NCI-H2196 treated with DMSO at 0.1 percent for 48 hours (cell line): ENCODE data around the gene TSPAN7.

Source experiments
- DNase-seq: peaks from one replicate; lab custom pipeline; 2025; ENCODE audit not compliant: unreplicated experiment; lab: John Stamatoyannopoulos, UW

Gene TSPAN7

DNA sequence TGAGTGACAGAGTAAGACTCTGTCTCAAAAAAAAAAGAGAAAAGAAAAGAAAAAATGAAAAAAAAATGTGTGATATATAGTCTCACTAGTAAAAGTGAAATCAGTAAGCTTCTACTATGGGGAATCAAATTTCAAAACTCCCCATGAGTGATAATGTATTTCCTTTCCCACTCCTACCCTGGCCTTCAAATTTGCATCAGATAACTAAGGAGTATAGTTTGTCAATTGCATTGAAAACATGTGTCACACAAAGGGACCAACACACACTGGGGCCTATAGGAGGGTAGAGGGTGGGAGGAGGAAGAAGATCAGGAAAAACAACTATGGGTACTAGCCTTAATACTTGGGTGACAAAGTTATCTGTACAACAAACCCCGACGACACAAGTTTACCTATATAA is 118.4 kb downstream of the TSPAN7 start:
- DNase-seq, result no peak

GRCh38 chrX:38682095-38682494 is 120.8 kb downstream of the TSPAN7 start:
- DNase-seq, result no peak

- no peak for DNase-seq
Measured at GRCh38 chrX:38692961-38693360, 131.6 kb downstream of the TSPAN7 start.

DNA sequence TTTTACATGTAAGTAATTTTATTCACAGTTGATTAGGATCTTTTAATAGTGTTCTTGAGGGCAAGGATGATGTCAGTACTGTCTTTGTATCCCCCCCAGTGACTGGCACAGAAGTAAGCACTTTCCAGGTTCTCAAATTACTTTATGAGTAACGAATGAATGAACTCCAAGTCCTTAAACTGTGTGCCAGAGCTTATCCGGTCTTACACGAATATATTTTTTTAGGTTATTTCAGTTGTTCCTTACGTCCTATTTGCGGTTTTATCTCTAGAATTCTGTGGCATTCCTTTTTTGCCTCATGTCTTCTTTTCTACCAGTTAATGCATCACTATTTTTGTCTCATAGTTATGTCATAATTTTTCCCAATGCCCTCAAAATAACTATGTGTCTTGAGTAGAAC is 133.1 kb downstream of the TSPAN7 start:
- no peak for DNase-seq

DNA sequence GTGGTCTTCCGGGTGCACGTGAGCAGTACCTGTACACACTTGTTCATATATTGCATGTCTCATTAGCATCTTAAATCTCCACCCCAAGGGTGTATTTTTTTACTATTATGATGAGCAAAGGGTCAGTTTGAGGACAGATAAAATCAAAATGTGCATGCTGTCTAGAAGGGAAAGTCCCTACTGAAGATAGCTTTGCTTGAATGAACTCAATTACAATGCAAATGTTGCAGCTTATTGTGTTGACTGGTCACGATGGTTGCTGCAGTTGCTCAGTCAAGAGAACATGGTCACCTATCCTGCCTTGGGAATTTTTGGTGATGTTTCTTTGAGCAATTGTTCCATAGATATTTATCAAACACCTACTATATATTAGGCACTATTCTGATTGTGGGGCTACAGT is 136.1 kb downstream of the TSPAN7 start:
- DNase-seq, result no peak

- no peak for DNase-seq
Measured at GRCh38 chrX:38699121-38699520, 137.8 kb downstream of the TSPAN7 start.

GRCh38 chrX:38699696-38700095 is 138.4 kb downstream of the TSPAN7 start:
- no peak for DNase-seq

- no peak for DNase-seq
Measured at GRCh38 chrX:38701073-38701472, 139.7 kb downstream of the TSPAN7 start.

GRCh38 chrX:38704146-38704882 is 143.0 kb downstream of the TSPAN7 start:
- DNase-seq, result no peak

DNA sequence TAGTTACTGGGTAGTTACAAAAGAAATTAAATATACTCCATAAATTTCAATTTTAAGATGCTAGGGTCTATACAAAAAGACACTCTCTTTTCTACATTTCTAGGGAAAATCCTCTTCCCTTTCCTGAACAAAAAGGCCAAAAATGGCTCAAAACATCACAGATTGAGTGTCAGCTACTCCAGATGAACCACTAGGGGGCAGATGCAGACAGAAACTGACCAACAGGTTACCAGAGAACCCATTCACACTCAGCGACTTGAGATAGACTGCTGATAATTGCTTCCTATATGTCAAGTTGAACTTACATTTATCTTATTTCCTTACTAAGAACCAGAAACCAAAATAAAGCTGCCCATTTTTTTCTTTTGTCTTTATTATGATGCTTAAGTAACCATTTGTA is 156.5 kb downstream of the TSPAN7 start:
- no peak for DNase-seq

DNA sequence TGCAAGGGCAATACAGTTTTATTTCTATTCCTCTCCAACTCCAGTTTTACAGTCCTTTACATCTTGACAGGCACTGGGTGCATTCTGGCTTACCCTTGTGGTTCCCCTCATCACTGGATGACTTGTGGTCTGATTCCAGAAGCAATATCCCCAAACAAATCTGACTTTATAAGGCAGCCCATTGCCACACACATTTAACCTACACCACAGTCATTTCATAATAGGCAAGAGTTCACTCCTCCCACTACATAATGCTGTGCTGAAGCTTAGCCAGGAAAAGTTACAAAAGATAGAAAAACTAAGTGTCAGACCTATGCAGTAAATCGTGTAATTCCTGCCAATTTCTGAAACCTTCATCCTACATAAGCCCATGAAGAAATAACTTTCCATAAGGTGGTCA is 157.0 kb downstream of the TSPAN7 start:
- DNase-seq, result no peak

- DNase-seq, result no peak
Measured at GRCh38 chrX:38726612-38727011, 165.3 kb downstream of the TSPAN7 start.

- DNase-seq, result no peak
Measured at GRCh38 chrX:38727668-38728067, 166.3 kb downstream of the TSPAN7 start.

DNA sequence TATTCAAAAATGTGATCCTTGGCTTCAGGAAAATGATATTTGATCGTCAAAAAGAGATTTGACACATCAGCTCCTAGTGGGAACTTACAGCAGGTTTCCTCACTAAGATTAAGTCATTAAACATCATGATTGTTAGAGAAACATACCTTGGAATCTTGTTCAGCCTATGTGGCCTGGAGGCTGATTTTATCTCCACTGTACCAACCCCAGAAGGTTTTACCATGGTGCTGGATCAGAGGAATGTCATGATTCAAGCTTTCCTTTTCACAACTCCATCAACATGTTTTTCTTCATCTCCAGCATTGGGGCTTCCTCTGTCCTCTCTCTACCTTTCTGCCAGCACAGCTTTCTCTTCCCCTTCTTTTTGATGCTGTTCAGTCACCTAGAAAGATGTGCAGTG is 171.5 kb downstream of the TSPAN7 start:
- DNase-seq, result no peak
